Panc1 (cell line): ENCODE data around the gene TYRO3. TPM values are rescaled to one million over a fixed set of nuclear protein-coding genes. Genes with fewer than 3 reads are reported as not detected.

Experiments used
- ATAC-seq: fragments of 200-7000 bp; cut with Tn5 transposase; 2 replicates; pipeline ENCODE4 v1.9.1; 2020; ENCODE audit warnings: mild to moderate bottlenecking, moderate library complexity
- BruUV-seq: library from RNA; stranded (reverse); fragments of 400-500 nt; replicated peaks from 2 replicates; lab custom pipeline; 2021; lab: Mats Ljungman, UMichigan
- CTCF ChIA-PET: fragments of 300-600 bp; sonication (Branson Sonifier 250); formaldehyde crosslinking; loops from one replicate; lab custom pipeline; 2022; ENCODE audit warnings: antibody characterized with exemption; lab: Charles Lee
- POLR2A ChIA-PET: fragments of 300-600 bp; sonication (Branson Sonifier 250); formaldehyde crosslinking; loops from one replicate; lab custom pipeline; 2022; ENCODE audit warnings: antibody characterized with exemption; lab: Charles Lee
- DNase-seq: peaks from one replicate; pipeline ENCODE4 v3.0.0-alpha.2; 2010; ENCODE audit warnings: low read depth, low spot score
- H3K27ac ChIP-seq: 2 replicates; pipeline ENCODE4 v1.5.1; 2011; ENCODE audit warnings: mild to moderate bottlenecking, low read length, inconsistent platforms
- H3K27me3 ChIP-seq: fragments of 200-500 bp; sonication (Bioruptor generic); 2 replicates; pipeline ENCODE4 v1.6.0; 2014; ENCODE audit warnings: low read length, inconsistent platforms; ENCODE audit not compliant: control insufficient read depth, insufficient read depth
- H3K36me3 ChIP-seq: fragments of 200-500 bp; sonication (Bioruptor generic); 2 replicates; pipeline ENCODE4 v1.5.1; 2014; ENCODE audit warnings: inconsistent platforms, mild to moderate bottlenecking, low read length, moderate library complexity; ENCODE audit not compliant: control insufficient read depth, insufficient read depth
- H3K4me1 ChIP-seq: 2 replicates; pipeline ENCODE4 v1.5.1; 2011; ENCODE audit warnings: inconsistent platforms, mild to moderate bottlenecking, low read length, moderate library complexity; ENCODE audit not compliant: control insufficient read depth, insufficient read depth
- H3K4me3 ChIP-seq, 2 experiments: 2 replicates each; pipeline ENCODE4 v1.5.1; 2011 to 2012; ENCODE audit warnings: low read depth in 2 of 2, low read length in 2 of 2, mild to moderate bottlenecking in 2 of 2, inconsistent platforms in 1 of 2, moderate library complexity in 1 of 2
- H3K9me3 ChIP-seq: fragments of 200-500 bp; sonication (Bioruptor generic); 2 replicates; pipeline ENCODE4 v1.5.1; 2014; ENCODE audit warnings: low read depth, mild to moderate bottlenecking, inconsistent platforms, low read length, moderate library complexity; ENCODE audit not compliant: control insufficient read depth, insufficient read depth
- CTCF ChIP-seq: fragments of 450-650 bp; IDR thresholded peaks from 2 replicates; pipeline ENCODE4 v1.5.1; 2017; ENCODE audit warnings: mild to moderate bottlenecking
- POLR2AphosphoS5 ChIP-seq: IDR thresholded peaks from 2 replicates; pipeline ENCODE4 v1.6.1; 2012; ENCODE audit warnings: mild to moderate bottlenecking, low read depth, low read length, moderate library complexity
- REST ChIP-seq, 2 experiments: IDR thresholded peaks; 2 replicates each; pipeline ENCODE4 v1.6.1; 2011 to 2012; ENCODE audit warnings: low read depth in 2 of 2, control low read depth in 1 of 2, low read length in 1 of 2, mild to moderate bottlenecking in 1 of 2, moderate library complexity in 1 of 2; ENCODE audit not compliant: insufficient read depth in 1 of 2
- SIN3A ChIP-seq: IDR thresholded peaks from 2 replicates; pipeline ENCODE4 v1.6.1; 2012; ENCODE audit warnings: low read depth, mild to moderate bottlenecking, low read length, moderate library complexity, borderline replicate concordance; ENCODE audit not compliant: insufficient read depth
- TCF7L2 ChIP-seq: IDR thresholded peaks from 2 replicates; pipeline ENCODE4 v1.6.1; 2011; ENCODE audit warnings: mild to moderate bottlenecking, low read depth, low read length, inconsistent platforms
- in situ Hi-C: cut with HindIII; loops from 2 replicates; pipeline ENCODE4 v1.10.0; 2016; ENCODE audit warnings: low sequenced_read_pairs, low pct_unique_long_range_greater_than_20kb
- intact Hi-C: fragments of 100-400 bp; cut with micrococcal nuclease; formaldehyde crosslinking; loops from one replicate; pipeline ENCODE4 v1.10.0; 2022; ENCODE audit not compliant: unreplicated experiment
- total RNA-seq: library from RNA; stranded (reverse); gene quantifications from one replicate; pipeline ENCODE4 v1.2.1, GENCODE V29; 2021; ENCODE audit not compliant: unreplicated experiment

TYRO3 gene
- total RNA-seq, 1 experiment from 2014 or later, result 41.7 TPM

GRCh38 chr15:41605566-41605965 is 46.6 kb downstream of the TYRO3 start:
- H3K27ac ChIP-seq, result no peak overlapping the region
- no TSS peak for BruUV-seq
- H3K9me3 ChIP-seq, result no peaks in the 10 kb centered on the region
- no peak for ATAC-seq
- H3K27me3 ChIP-seq, result no peaks in the 10 kb centered on the region
- H3K4me1 ChIP-seq, result peaks cover 23% of the 10 kb centered on the region
- in situ Hi-C loops, result no loop called here
- H3K36me3 ChIP-seq, result no peaks in the 10 kb centered on the region
- POLR2A ChIA-PET, result interaction anchor here (0.7 kb wide), 1 partner anchor 983 kb away, joined by 8 read pairs; no protein-coding TSS in a partner anchor
- CTCF ChIA-PET, result interaction anchor here (0.6 to 0.7 kb wide), 2 partner anchors 196 to 358 kb away, joined by 3 to 6 read pairs; no protein-coding TSS in a partner anchor
- intact Hi-C loops, result loop anchor here (10.0 kb wide), 1 partner anchor 209 kb away; no protein-coding TSS in a partner anchor
- TF ChIP-seq CTCF (no peak), POLR2AphosphoS5 (no peak), TCF7L2 (no peak), REST (IDR thresholded peaks at IDR 0.05; ENCODE audit: insufficient read depth in 1 of 2, low read depth in 2 of 2, low read length in 1 of 2) (no peak), SIN3A (no peak)
- no peak overlapping the region for H3K4me3 ChIP-seq
- DNase-seq, result no peak

GRCh38 chr15:41606997-41607396 is 48.0 kb downstream of the TYRO3 start:
- TF ChIP-seq POLR2AphosphoS5 (no peak), SIN3A (no peak), TCF7L2 (no peak), REST (IDR thresholded peaks at IDR 0.05; ENCODE audit: insufficient read depth in 1 of 2, low read depth in 2 of 2, low read length in 1 of 2) (no peak), CTCF (no peak)
- DNase-seq (no peak), ATAC-seq (no peak)
- no peak overlapping the region for H3K4me3 ChIP-seq
- BruUV-seq, result no TSS peak
- H3K4me1 ChIP-seq, result peaks cover 23% of the 10 kb centered on the region
- H3K36me3 ChIP-seq, result no peaks in the 10 kb centered on the region
- intact Hi-C loops (loop anchor here (10.0 kb wide), 1 partner anchor 208 kb away; no protein-coding TSS in a partner anchor), in situ Hi-C loops (no loop called here)
- no peak overlapping the region for H3K27ac ChIP-seq
- ChIA-PET CTCF (no interaction called here), POLR2A (no interaction called here)
- no peaks in the 10 kb centered on the region for H3K27me3 ChIP-seq
- no peaks in the 10 kb centered on the region for H3K9me3 ChIP-seq
